IPS-NIHi11 (cell line): Measurements from ENCODE around the gene NT5DC3.
A peak's percentile ranks its signal among the peaks of the same experiment; 100 is the strongest.
"Not testable (repeated sequence)": the region's sequence is repeated elsewhere in the genome, so short reads cannot be mapped to it uniquely, and the experiment has no call there.

Experiments used
- DNase-seq: peaks from one replicate; pipeline ENCODE4 v3.0.0; 2012; ENCODE audit warnings: mixed read lengths, low spot score

The NT5DC3 gene

DNA sequence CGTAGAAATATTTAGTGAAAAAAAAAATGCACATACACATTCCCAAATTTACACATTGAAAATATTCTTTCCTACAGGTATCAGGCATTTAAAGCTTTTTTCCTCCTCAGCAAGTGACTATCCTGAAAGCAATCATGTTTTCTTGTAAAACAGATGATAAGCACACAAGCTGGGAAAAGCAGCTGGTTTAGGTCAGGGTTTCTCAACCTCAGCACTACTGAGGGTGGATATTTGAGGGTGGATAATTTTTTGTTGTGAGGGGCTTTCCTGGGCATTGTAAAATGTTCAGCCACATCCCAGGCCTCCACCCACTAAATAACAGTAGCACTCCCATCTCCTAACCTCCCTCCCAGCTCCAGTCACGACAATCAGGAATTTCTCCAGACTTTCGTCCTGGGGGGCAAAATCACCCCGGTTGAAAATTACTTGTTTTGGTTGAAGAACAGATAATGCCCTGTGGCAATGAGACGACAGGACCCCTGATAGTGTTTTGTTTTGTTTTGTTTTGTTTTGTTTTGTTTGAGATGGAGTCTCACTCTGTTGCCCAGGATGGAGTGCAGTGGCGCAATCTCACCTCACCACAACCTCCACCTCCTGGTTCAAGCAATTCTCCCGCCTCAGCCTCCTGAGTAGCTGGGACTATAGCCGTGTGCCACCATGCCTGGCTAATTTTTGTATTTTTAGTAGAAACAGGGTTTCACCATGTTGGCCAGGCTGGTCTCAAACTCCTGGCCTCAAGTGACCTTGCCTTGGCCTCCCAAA is 15.0 kb upstream of the NT5DC3 start:
- DNase-seq, result no peak

- DNase-seq, result no peak
These were observed 14.1 kb upstream of the NT5DC3 start for GRCh38 chr12:103855036-103855712.

DNA sequence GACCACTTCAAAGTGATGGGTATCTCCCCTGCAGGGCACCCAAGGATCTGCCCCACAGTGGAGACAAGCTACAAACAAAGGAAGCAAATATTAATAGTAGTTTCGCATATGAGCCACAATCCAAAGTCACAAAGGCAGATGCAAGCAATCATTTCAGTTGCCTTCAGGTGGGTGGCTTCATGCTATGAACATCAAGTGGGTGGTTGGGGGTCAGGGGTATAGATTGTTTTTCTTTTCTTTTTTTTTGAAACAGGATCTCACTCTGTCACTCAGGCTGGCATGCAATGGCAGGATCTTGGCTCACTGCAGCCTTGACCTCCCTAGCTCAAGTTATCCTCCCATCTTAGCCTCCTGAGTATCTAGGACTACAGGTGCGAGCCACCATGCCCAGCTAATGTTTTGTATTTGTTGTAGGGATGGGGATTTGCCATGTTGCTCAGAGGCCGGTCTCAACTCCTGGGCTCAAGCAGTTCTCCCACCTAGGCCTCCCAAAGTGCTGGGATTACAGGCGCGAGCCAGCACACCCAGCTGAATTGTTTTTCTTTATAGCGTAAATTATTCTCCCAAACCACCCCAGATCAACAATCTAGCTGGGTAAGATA is 13.4 kb upstream of the NT5DC3 start:
- DNase-seq, result no peak

DNA sequence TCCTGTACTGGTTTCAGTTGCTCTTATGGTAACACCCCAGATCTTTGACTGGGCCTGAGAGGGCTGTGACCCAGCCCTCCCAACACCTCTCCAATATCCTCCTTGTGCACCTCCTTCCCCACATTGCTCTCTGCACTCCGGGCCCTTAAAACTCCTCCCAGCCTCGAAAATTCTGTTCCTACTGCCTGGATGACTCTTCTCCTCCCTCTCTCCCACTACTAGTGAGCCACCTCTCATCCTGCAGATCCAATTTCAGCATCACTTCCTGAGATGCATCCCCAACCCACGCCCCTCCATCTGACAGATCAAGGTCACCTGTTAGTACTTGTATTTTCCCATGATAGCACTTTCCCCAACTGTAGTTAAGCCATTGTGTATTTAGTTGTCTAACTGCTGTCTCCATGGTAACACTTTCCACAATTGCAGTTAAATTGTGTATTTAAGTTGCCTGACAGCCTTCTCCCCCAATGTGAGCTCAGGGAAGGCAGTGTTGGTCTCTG is 11.5 kb upstream of the NT5DC3 start:
- no peak for DNase-seq

DNA sequence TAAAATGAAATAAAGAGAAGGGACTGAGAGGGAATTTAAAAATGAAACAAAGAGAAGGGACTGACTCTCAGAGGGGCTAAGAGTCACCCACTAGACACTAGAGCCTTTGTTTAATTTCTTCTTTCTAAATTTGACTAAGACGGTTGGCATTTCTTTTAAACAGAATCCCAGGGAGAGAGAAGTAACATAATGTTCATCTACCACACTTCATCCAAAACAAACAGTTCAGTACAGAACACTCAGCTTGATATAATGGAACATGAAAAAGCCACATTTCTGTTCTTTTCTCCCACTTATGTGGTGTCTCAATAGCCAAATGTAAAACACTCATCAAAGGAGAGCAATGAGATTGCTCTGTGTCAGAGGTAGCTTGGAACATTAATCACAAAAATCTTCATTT is 10.1 kb upstream of the NT5DC3 start:
- DNase-seq, result no peak

GRCh38 chr12:103850429-103850828 is 9.4 kb upstream of the NT5DC3 start:
- DNase-seq, result no peak

DNA sequence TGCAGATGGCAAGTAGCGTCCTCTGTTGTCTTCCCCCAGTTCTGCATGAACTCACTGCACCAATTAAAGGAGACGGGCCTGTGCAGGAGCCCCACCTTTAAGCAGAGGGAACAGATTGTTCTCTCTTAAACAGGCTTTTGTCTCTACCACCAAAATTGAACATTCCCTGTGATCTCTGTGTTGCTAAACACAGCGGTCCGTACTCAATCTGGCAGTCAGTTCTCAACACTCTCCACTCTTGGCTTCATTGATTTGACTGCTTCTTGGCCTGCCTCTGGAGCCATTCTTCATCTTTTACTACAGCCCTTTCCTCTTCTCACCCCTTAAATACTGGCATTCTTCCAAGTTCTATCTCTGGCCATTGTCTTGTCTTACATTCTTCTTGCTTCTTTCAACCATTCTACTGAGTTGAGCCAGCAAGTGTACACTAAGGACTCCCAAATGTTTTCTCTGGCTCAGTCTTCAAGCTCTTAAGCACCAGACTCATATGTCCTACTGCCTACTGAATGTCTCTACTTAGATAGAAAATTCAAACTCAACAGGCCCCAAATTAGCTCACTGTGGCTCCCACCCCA is 8.0 kb upstream of the NT5DC3 start:
- DNase-seq, result no peak

DNA sequence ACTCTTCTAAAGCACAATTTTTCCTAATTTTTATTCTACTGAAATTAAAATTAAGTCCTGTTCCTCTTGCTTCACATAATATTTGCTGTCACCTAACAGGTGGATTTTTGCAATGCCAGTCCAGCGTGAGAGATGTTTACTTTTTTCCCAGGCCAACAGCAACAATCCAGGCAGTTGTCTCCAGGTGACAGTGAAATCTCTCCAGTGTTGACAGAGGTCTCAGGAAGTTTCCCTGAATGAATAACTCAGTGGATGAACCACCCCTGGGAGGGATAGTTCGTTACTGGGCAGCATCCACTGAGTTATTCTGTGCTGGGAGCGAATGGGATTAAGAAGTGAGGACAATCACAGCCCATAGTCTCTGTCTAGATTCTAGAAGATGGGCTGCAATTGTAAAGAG is 7.1 kb upstream of the NT5DC3 start:
- no peak for DNase-seq

DNA sequence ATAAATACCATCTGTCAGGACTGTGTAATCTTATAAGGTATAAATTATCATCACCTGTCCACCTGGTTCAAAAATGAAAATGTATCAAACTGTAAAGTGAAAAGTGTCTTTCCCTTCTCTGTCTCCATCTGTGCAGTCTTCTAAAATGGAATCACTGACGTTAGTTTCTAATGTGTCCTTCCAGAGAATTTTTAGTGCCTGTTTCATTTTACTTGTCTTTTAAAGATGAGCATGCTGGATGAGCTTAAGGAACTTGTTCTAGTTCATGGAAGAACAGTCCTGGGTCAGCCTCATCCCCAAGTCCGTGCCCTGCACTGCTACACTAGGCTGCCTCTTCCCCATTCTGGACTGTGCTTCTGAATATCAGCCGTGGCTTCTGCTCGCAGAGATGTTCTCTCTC is 5.4 kb upstream of the NT5DC3 start:
- no peak for DNase-seq

DNA sequence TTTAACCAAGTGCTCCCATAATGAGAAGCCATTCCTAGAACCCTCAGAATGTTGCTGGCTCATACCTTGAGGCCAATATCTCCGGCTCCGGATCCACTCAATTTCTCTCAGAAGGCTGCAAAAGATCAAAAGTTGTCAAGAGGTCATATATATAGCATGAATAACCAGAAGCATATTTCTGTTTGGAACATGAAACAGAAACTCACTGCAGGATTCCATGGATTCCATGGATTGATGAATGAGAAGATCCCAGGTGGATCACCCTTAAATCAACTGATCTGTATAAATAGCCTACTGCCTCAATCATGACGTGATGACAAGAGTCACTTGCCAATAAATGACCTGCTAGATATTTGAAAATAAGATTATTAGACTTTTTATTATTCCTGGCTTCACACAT is 3.3 kb upstream of the NT5DC3 start:
- no peak for DNase-seq

- DNase-seq, result peak; percentile 73
These were observed 903 bp upstream of the NT5DC3 start for GRCh38 chr12:103841690-103842584.

- no peak for DNase-seq
These were observed 565 bp downstream of the NT5DC3 start for GRCh38 chr12:103840462-103840875.

- no peak for DNase-seq
These were observed 1.2 kb downstream of the NT5DC3 start for GRCh38 chr12:103839609-103840461.

GRCh38 chr12:103839103-103839502 is 1.9 kb downstream of the NT5DC3 start:
- no peak for DNase-seq

GRCh38 chr12:103838254-103838914 is 2.6 kb downstream of the NT5DC3 start:
- no peak for DNase-seq

DNA sequence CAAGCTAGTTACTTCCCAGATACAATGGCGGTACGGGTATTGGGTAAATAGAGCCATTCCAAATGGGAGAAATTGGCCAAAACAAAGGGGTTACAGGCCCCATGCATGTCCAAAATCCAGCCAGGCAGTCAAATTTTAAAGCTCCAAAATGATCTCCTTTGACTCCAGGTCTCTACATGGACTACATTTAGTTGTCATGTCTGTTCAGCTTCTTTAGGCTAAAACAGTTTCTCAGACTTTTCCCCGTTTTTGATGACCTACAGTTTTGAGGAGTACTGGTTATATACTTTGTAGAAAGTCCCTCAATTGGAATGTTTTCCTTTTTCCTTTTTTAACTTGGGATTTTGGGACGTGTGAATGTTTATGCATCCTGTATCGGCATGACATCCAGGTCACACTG is 4.7 kb downstream of the NT5DC3 start:
- DNase-seq, result no peak

GRCh38 chr12:103835747-103836335 is 5.2 kb downstream of the NT5DC3 start:
- not testable (repeated sequence) for DNase-seq

GRCh38 chr12:103834942-103835341 is 6.1 kb downstream of the NT5DC3 start:
- DNase-seq, result no peak

DNA sequence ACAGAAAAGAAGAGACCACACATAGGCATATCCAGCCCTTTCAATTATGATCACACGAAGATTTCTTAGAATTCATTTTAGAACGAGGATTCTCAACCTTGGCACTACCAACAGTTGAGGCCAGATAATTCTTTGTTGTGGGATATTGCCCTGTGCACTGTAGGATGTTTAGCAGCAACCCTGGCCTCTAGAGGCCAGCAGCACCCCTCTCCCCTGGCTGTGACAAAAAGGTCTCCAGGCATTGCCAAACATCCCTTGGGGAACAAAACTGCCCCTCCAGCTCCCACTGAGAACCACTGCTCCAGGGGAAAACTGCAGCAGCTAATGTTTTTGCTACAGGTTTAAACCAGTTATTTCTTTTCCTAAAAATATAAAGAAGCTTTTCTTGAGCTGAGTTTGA is 7.1 kb downstream of the NT5DC3 start:
- DNase-seq, result peak; percentile 40
